OCI-LY7 (cell line): ENCODE measurements around the gene DIRAS1.

Experiments used
- CTCF ChIP-seq: fragments of 200-600 bp; sonication (generic); conservative IDR thresholded peaks from 2 replicates; pipeline ENCODE4 v1.5.1; 2014; ENCODE audit warnings: mild to moderate bottlenecking, antibody characterized with exemption, low read length, moderate library complexity, mixed read lengths
- EZH2phosphoT487 ChIP-seq: fragments of 200-600 bp; sonication (generic); IDR thresholded peaks from 2 replicates; pipeline ENCODE4 v1.6.1; 2018; ENCODE audit warnings: low read depth, borderline replicate concordance, mild to moderate bottlenecking, mixed run types, antibody characterized with exemption, low read length, moderate library complexity, mixed read lengths

- TF ChIP-seq CTCF (no peak), EZH2phosphoT487 (no peak)
Observed at GRCh38 chr19:2703077-2703437, 18.1 kb downstream of the DIRAS1 start.
